ENCODE data around the gene NAA50.

- TF ChIP-seq CTCF (IDR thresholded peaks at IDR 0.05; ENCODE audit: low read length) (no peak), EZH2 (IDR thresholded peaks at IDR 0.05; ENCODE audit: borderline replicate concordance, low read length) (no peak)
These were observed 50.6 kb downstream of the NAA50 start for GRCh38 chr3:113695431-113695785.
